GM23338 (cell line): ENCODE data around the gene PRELID2.

Experiments
- CREB1 ChIP-seq: fragments of 250-450 bp; sonication (Bioruptor Pico); IDR thresholded peaks from 2 replicates; pipeline ENCODE4 v1.5.0; 2020; ENCODE audit warnings: low read depth, mild to moderate bottlenecking, moderate library complexity
- CTCF ChIP-seq, 2 experiments: fragments of 200-600 bp in 1 of 2; sonication (generic) in 1 of 2; conservative IDR thresholded peaks; 2 replicates each; pipeline versions ENCODE4 v1.5.1 to v1.6.1; 2016 to 2017; ENCODE audit warnings: antibody characterized with exemption in 2 of 2, low read depth in 2 of 2, mild to moderate bottlenecking in 2 of 2, moderate library complexity in 1 of 2
- ETS1 ChIP-seq: IDR thresholded peaks from 2 replicates; pipeline ENCODE4 v1.6.1; 2016; ENCODE audit warnings: antibody characterized with exemption
- EZH2 ChIP-seq: fragments of 200-600 bp; sonication (generic); IDR thresholded peaks from one replicate; pipeline ENCODE4 v1.8.0; 2017; ENCODE audit warnings: antibody characterized with exemption, mild to moderate bottlenecking, low read depth; ENCODE audit not compliant: unreplicated experiment
- EZH2phosphoT487 ChIP-seq: fragments of 200-600 bp; sonication (generic); IDR thresholded peaks from one replicate; pipeline ENCODE4 v1.8.1; 2018; ENCODE audit warnings: antibody characterized with exemption; ENCODE audit not compliant: unreplicated experiment
- NANOG ChIP-seq: IDR thresholded peaks from 2 replicates; pipeline ENCODE4 v1.6.1; 2016; ENCODE audit warnings: antibody characterized with exemption, borderline replicate concordance
- POLR2AphosphoS5 ChIP-seq: IDR thresholded peaks from 2 replicates; pipeline ENCODE4 v1.6.1; 2016; ENCODE audit warnings: antibody characterized with exemption, low read depth
- REST ChIP-seq: IDR thresholded peaks from one replicate; pipeline ENCODE4 v1.6.1; 2018; ENCODE audit warnings: antibody characterized with exemption; ENCODE audit not compliant: unreplicated experiment
- ZNF114 ChIP-seq: fragments of 250-450 bp; sonication (Bioruptor Pico); IDR thresholded peaks from 2 replicates; pipeline ENCODE4 v1.5.0; 2020; ENCODE audit warnings: mild to moderate bottlenecking, moderate library complexity

GRCh38 chr5:145806923-145807322 lies 28.2 kb downstream of the PRELID2 start:
- TF ChIP-seq CTCF (conservative IDR thresholded peaks at IDR 0.05; ENCODE audit: low read depth in 2 of 2) (no peak), NANOG (no peak), ETS1 (no peak), REST (no peak), POLR2AphosphoS5 (no peak), ZNF114 (CRISPR knock-in tag) (no peak), EZH2 (no peak), CREB1 (CRISPR knock-in tag) (no peak), EZH2phosphoT487 (no peak)
